Endothelial cell of umbilical vein (primary cell): ENCODE measurements around the gene ZNF415. TPM values are rescaled to one million over a fixed set of nuclear protein-coding genes. Genes with fewer than 3 reads are reported as not detected.

Experiments used
- BruUV-seq: library from RNA; stranded (reverse); fragments of 400-500 nt; replicated peaks from 2 replicates; lab custom pipeline; 2021; lab: Mats Ljungman, UMichigan
- CTCF ChIA-PET: fragments of 300-600, 350-600 bp; sonication (Branson Sonifier 250); formaldehyde crosslinking; loops from one replicate; lab custom pipeline; 2021; ENCODE audit warnings: antibody characterized with exemption, inconsistent platforms; lab: Charles Lee
- POLR2A ChIA-PET: fragments of 300-600, 350-600 bp; sonication (Branson Sonifier 250); formaldehyde crosslinking; loops from one replicate; lab custom pipeline; 2021; ENCODE audit warnings: antibody characterized with exemption, inconsistent platforms; lab: Charles Lee
- DNase-seq: peaks from one replicate; pipeline ENCODE4 v3.0.0-alpha.2; 2011; ENCODE audit warnings: low read depth, low spot score
- FAIRE-seq: peaks from 2 replicates; lab custom pipeline; 2011; peaks lifted over from hg19 to GRCh38; lab: Jason Lieb, UNC
- H2AFZ ChIP-seq: 2 replicates; pipeline ENCODE4 v1.6.0; 2012; ENCODE audit warnings: low read depth, low read length, control low read depth, inconsistent platforms
- H3K27ac ChIP-seq: 2 replicates; pipeline ENCODE4 v1.5.1; 2011; ENCODE audit warnings: low read depth, mild to moderate bottlenecking, control low read depth, low read length, moderate library complexity; ENCODE audit not compliant: insufficient read depth
- H3K27me3 ChIP-seq, 2 experiments: 2 replicates each; pipeline versions ENCODE4 v1.6.0 to v1.6.1; 2011; ENCODE audit warnings: low read length in 2 of 2, mixed read lengths in 1 of 2; ENCODE audit not compliant: control insufficient read depth in 2 of 2, insufficient read depth in 2 of 2
- H3K36me3 ChIP-seq, 2 experiments: 2 replicates in 1 of 2; 3 replicates in 1 of 2; pipeline ENCODE4 v1.5.1; 2011; ENCODE audit warnings: low read length in 2 of 2, mild to moderate bottlenecking in 1 of 2, moderate library complexity in 1 of 2; ENCODE audit not compliant: control insufficient read depth in 2 of 2, insufficient read depth in 2 of 2; ENCODE audit errors: extremely low read depth in 1 of 2
- H3K4me1 ChIP-seq: 3 replicates; pipeline ENCODE4 v1.5.1; 2011; ENCODE audit warnings: mild to moderate bottlenecking, low read length; ENCODE audit not compliant: control insufficient read depth, insufficient read depth; ENCODE audit errors: extremely low read depth
- H3K4me2 ChIP-seq: 2 replicates; pipeline ENCODE4 v1.6.1; 2011; ENCODE audit warnings: low read length, control low read depth, mixed read lengths; ENCODE audit not compliant: insufficient read depth
- H3K4me3 ChIP-seq, 3 experiments: fragments of 200-600 bp in 1 of 3; sonication (generic), shearing (Covaris generic) in 1 of 3; replicated peaks in 1 of 3; 2 replicates each; pipeline ENCODE4 v1.5.1; 2011 to 2016; ENCODE audit warnings: control low read depth in 3 of 3, low read length in 3 of 3, mild to moderate bottlenecking in 2 of 3, inconsistent platforms in 1 of 3, low read depth in 1 of 3, moderate library complexity in 1 of 3; ENCODE audit not compliant: insufficient read depth in 1 of 3
- H3K79me2 ChIP-seq: 2 replicates; pipeline ENCODE4 v1.6.0; 2012; ENCODE audit warnings: low read length, inconsistent platforms; ENCODE audit not compliant: control insufficient read depth, insufficient read depth
- H3K9ac ChIP-seq: replicated peaks from 2 replicates; pipeline ENCODE3; 2011; ENCODE audit warnings: low read length, control low read depth; ENCODE audit not compliant: insufficient read depth; ENCODE audit errors: extremely low read depth
- H3K9me1 ChIP-seq: replicated peaks from 3 replicates; pipeline ENCODE4 v1.6.0; 2011; ENCODE audit warnings: mild to moderate bottlenecking, low read length; ENCODE audit not compliant: control insufficient read depth, insufficient read depth; ENCODE audit errors: extremely low read depth
- H3K9me3 ChIP-seq: replicated peaks from 2 replicates; pipeline ENCODE4 v1.5.1; 2012; ENCODE audit warnings: low read length, inconsistent platforms; ENCODE audit not compliant: control insufficient read depth, insufficient read depth
- H4K20me1 ChIP-seq: replicated peaks from 2 replicates; pipeline ENCODE3; 2011; ENCODE audit warnings: mild to moderate bottlenecking, low read length; ENCODE audit not compliant: control insufficient read depth, insufficient read depth; ENCODE audit errors: extremely low read depth
- EZH2 ChIP-seq: IDR thresholded peaks from 2 replicates; pipeline ENCODE4 v1.6.1; 2012; ENCODE audit warnings: borderline replicate concordance, low read depth, mild to moderate bottlenecking, moderate library complexity, low read length, inconsistent platforms; ENCODE audit not compliant: severe bottlenecking
- FOS ChIP-seq: IDR thresholded peaks from 2 replicates; pipeline ENCODE4 v1.6.1; 2011; ENCODE audit warnings: mild to moderate bottlenecking, low read length, moderate library complexity, borderline replicate concordance; ENCODE audit not compliant: insufficient read depth
- GATA2 ChIP-seq: IDR thresholded peaks from 2 replicates; pipeline ENCODE4 v1.7.0; 2011; ENCODE audit warnings: low read depth, mild to moderate bottlenecking, moderate library complexity, mixed read lengths, low read length; ENCODE audit not compliant: insufficient read length, insufficient read depth
- JUN ChIP-seq: IDR thresholded peaks from 2 replicates; pipeline ENCODE4 v1.6.1; 2011; ENCODE audit warnings: borderline replicate concordance, low read depth; ENCODE audit not compliant: insufficient read length, insufficient read depth
- MYC ChIP-seq: IDR thresholded peaks from one replicate; pipeline ENCODE4 v1.6.1; 2011; ENCODE audit warnings: mild to moderate bottlenecking, low read depth, low read length
- POLR2A ChIP-seq: IDR thresholded peaks from 2 replicates; pipeline ENCODE4 v1.6.1; 2012; ENCODE audit warnings: low read depth, mild to moderate bottlenecking, control low read depth, low read length
- POLR2AphosphoS5 ChIP-seq: IDR thresholded peaks from 2 replicates; pipeline ENCODE4 v1.6.1; 2012; ENCODE audit warnings: low read depth, mild to moderate bottlenecking, control low read depth, low read length, moderate library complexity; ENCODE audit not compliant: insufficient read depth
- dilution Hi-C: fragments of 300-500 bp; cut with MboI; formaldehyde crosslinking; loops from one replicate; pipeline ENCODE4 v1.15.0; 2019; ENCODE audit warnings: low sequenced_read_pairs; ENCODE audit not compliant: extremely low pct_ligation_motif_present
- intact Hi-C: fragments of 100-400 bp; cut with micrococcal nuclease; formaldehyde crosslinking; loops from one replicate; pipeline ENCODE4 v1.10.0; 2022
- polyA plus RNA-seq, 4 experiments: library from polyadenylated mRNA; depleted of rRNA in 3 of 4; stranded (reverse) in 3 of 4; unstranded in 1 of 4; fragments of >200 nt; gene quantifications; 2 replicates each; pipeline versions ENCODE4 v1.2.1 to v1.2.3, GENCODE V29; 2011 to 2012; ENCODE audit warnings: missing spikeins in 1 of 4
- total RNA-seq: library from RNA; stranded (reverse); gene quantifications from 2 replicates; pipeline ENCODE4 v1.2.3, GENCODE V29; 2021
- TF ChIP-seq, protein P1 (sequence below), 2 donors: IDR thresholded peaks; 1 replicate in 1 of 2; 2 replicates in 1 of 2; pipeline ENCODE4 v1.5.1; 2011; ENCODE audit warnings: low read length in 2 of 2, mild to moderate bottlenecking in 2 of 2, moderate library complexity in 2 of 2, control low read depth in 1 of 2, inconsistent platforms in 1 of 2, low read depth in 1 of 2; ENCODE audit not compliant: insufficient read depth in 1 of 2; ENCODE audit errors: extremely low read depth in 1 of 2
- TF ChIP-seq, protein P2 (sequence below): IDR thresholded peaks from 2 replicates; pipeline ENCODE4 v1.6.1; 2011; ENCODE audit not compliant: insufficient read depth, insufficient read length

ZNF415 gene
- total and polyA plus RNA-seq, 2 donors (not counting 3 experiments of a cell fraction or from before 2014, with no cell fraction given), result 0.48 to 0.69 TPM

DNA sequence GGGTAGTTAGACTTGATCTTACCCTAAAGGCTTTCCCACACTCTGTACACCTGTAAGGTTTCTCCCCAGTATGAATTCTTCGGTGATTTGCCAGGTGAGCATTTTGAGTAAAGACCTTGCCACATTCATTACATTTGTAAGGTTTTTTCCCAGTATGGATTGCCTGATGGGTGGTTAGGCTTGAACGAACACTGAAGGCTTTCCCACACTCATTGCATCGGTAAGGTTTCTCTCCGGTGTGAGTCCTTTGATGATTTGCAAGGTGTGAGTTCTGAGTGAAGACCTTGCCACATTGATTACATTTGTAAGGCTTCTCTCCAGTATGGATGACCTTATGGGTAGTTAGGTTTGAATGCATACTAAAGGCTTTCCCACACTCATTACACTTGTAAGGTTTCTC lies 64.5 kb downstream of the ZNF415 start:
- Histone ChIP-seq H3K4me3 (no peak overlapping the region), H3K4me2 (no peak overlapping the region), H3K27ac (no peak overlapping the region), H3K9me1 (no peaks in the 10 kb centered on the region), H3K9me3 (peaks cover 22% of the 10 kb centered on the region), H3K9ac (no peak overlapping the region), H3K27me3 (no peaks in the 10 kb centered on the region), H2AFZ (no peak overlapping the region), H3K4me1 (no peaks in the 10 kb centered on the region), H4K20me1 (no peaks in the 10 kb centered on the region), H3K36me3 (peaks cover 19 to 22% of the 10 kb centered on the region in 2 experiments), H3K79me2 (no peaks in the 10 kb centered on the region)
- no peak for FAIRE-seq
- dilution Hi-C loops (no loop called here), intact Hi-C loops (no loop called here)
- no peak for TF ChIP-seq JUN
- no peak for TF ChIP-seq MYC
- TF ChIP-seq POLR2A, result no peak
- TF ChIP-seq, protein P1, sequence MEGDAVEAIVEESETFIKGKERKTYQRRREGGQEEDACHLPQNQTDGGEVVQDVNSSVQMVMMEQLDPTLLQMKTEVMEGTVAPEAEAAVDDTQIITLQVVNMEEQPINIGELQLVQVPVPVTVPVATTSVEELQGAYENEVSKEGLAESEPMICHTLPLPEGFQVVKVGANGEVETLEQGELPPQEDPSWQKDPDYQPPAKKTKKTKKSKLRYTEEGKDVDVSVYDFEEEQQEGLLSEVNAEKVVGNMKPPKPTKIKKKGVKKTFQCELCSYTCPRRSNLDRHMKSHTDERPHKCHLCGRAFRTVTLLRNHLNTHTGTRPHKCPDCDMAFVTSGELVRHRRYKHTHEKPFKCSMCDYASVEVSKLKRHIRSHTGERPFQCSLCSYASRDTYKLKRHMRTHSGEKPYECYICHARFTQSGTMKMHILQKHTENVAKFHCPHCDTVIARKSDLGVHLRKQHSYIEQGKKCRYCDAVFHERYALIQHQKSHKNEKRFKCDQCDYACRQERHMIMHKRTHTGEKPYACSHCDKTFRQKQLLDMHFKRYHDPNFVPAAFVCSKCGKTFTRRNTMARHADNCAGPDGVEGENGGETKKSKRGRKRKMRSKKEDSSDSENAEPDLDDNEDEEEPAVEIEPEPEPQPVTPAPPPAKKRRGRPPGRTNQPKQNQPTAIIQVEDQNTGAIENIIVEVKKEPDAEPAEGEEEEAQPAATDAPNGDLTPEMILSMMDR (IDR thresholded peaks at IDR 0.05; ENCODE audit: extremely low read depth in 1 of 2, insufficient read depth in 1 of 2, low read depth in 1 of 2, low read length in 2 of 2), result no peak
- no peak for TF ChIP-seq EZH2
- TF ChIP-seq, protein P2, sequence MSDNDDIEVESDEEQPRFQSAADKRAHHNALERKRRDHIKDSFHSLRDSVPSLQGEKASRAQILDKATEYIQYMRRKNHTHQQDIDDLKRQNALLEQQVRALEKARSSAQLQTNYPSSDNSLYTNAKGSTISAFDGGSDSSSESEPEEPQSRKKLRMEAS, result no peak
- TF ChIP-seq GATA2, result no peak
- TF ChIP-seq FOS, result no peak
- no peak for TF ChIP-seq POLR2AphosphoS5
- ChIA-PET POLR2A (no interaction called here), CTCF (no interaction called here)
- no TSS peak for BruUV-seq
- no peak for DNase-seq
